Pericardium fibroblast (primary cell): ENCODE data around the gene JKAMP. TPM values are rescaled to one million over a fixed set of nuclear protein-coding genes. Genes with fewer than 3 reads are reported as not detected.

Experiments
- total RNA-seq: library from RNA; depleted of rRNA; stranded (reverse); fragments of >200 nt; gene quantifications from 2 replicates; pipeline ENCODE4 v1.2.3, GENCODE V29; 2015

The JKAMP gene
- 48.5 and 58.3 TPM in 2 replicates for total RNA-seq

GRCh38 chr14:59483819-59484638, at the start of gene JKAMP, which contains the start of gene L3HYPDH:
Gene JKAMP, plus strand, starts transcription at chr14:59484517. Its CDS starts 73 bp downstream, at chr14:59484590.
Gene L3HYPDH, minus strand, starts transcription at chr14:59484408. Its CDS starts 92 bp downstream, at chr14:59484316.

GRCh38 chr14:59465316-59466135, 18.8 kb upstream of the JKAMP start, which contains the start of gene GPR135:
Gene GPR135, minus strand, starts transcription at chr14:59465380. Its CDS starts 154 bp downstream, at chr14:59465226.

Other genes with a start within 250 kb of the JKAMP start
- 2.1 and 3.0 TPM in 2 replicates for gene GPR135, start 19.1 kb upstream of the JKAMP start, total RNA-seq
- gene L3HYPDH, start 109 bp upstream of the JKAMP start, total RNA-seq: 38.1 and 55.7 TPM in 2 replicates
- gene CCDC175, start 92.3 kb downstream of the JKAMP start, total RNA-seq: not detected in 2 replicates